ENCODE data around the gene ZNF444. TPM values are rescaled to one million over a fixed set of nuclear protein-coding genes. Genes with fewer than 3 reads are reported as not detected.

Gene ZNF444
- total RNA-seq, 1 donor from 2014 or later = 33.1 TPM

DNA sequence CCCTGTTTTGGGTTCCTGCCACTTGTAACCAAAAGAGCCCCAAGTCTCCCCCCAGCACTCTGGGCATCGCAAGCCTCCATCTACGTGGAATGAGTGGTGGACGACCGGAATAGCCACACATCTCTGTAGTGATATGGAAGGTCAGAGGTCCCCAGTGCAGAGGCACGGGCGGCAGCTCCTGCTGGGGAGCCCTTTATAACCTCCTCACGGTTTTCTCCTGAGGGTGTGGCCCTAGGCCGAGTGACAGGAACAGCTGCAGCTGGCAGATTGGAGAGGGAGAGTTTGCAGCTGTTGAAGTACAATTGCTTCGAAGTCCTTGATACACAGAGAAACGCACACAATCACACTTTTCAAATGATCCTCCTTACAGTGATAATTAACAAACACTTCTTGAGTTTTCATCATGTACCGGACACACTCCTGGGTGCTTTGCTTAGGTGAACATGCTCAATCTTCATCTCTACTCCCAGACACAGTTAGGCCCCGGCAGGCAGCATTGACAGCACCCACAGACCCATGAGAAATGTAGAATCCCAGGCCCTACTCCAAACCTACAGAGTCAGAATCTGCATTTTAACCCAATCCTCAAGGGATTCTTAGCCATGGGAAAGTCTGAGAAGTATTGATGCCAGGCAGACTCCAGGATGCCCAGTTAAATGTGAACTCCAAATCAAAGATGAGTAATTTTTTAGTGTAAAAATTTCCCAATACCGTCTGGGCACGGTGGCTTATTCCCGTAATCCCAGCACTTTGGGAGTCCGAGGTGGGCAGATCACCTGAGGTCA lies 15.1 kb upstream of the ZNF444 start:
- TF ChIP-seq, protein P1, sequence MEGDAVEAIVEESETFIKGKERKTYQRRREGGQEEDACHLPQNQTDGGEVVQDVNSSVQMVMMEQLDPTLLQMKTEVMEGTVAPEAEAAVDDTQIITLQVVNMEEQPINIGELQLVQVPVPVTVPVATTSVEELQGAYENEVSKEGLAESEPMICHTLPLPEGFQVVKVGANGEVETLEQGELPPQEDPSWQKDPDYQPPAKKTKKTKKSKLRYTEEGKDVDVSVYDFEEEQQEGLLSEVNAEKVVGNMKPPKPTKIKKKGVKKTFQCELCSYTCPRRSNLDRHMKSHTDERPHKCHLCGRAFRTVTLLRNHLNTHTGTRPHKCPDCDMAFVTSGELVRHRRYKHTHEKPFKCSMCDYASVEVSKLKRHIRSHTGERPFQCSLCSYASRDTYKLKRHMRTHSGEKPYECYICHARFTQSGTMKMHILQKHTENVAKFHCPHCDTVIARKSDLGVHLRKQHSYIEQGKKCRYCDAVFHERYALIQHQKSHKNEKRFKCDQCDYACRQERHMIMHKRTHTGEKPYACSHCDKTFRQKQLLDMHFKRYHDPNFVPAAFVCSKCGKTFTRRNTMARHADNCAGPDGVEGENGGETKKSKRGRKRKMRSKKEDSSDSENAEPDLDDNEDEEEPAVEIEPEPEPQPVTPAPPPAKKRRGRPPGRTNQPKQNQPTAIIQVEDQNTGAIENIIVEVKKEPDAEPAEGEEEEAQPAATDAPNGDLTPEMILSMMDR (IDR thresholded peaks at IDR 0.05) = no peak
- Mint-ChIP-seq H3K9me3 (ENCODE audit: low read depth) (no peaks in the 10 kb centered on the region), H3K27me3 (ENCODE audit: low read depth) (no peaks in the 10 kb centered on the region), H3K4me1 (ENCODE audit: low read depth) (peaks cover 5% of the 10 kb centered on the region), H3K36me3 (ENCODE audit: low read depth) (no peaks in the 10 kb centered on the region), H3K4me3 (ENCODE audit: unreplicated experiment) (no peak overlapping the region), H3K27ac (ENCODE audit: unreplicated experiment) (no peak overlapping the region)
- DNase-seq (ENCODE audit: low spot score) = no peak

DNA sequence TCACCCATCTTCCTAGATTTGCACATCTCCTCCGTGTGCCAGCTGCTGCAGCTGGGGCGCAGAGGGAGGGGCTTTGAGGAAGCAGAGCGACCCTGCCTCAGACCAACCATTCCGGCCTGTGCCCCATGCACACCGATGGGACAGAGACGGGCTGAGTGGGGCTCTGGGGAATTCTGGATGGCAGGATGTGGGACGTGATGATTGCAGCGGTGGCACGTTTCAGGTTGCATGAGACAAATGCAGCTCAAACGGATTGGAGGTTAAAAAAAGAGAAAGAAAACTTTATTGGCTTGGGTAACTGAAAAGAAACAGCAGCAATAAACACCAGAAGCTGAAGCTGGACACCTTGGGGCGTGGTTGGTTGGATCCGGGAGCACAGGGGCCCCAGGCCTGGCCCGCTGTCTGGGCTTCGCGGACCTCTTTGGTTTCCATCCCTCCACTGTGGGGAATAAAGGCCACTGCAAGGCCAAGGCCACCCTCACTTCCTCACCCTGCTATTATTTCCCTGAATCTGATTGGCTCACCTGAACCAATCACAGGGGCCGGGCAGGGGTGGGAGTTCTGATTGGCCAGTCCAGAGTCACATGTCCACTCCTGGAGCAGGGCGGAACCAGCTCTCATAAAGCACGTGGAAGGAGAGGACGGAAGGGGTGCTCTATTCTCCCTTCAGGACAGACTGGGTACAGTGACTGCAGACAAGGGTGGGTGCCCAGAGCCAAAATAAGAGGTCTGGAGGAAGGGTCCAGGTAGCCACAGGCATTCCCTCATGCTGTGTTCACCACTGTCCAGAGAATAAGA lies 13.9 kb upstream of the ZNF444 start:
- no peak for DNase-seq (ENCODE audit: low spot score)
- Mint-ChIP-seq H3K9me3 (ENCODE audit: low read depth) (no peaks in the 10 kb centered on the region), H3K4me1 (ENCODE audit: low read depth) (peaks cover 5% of the 10 kb centered on the region), H3K36me3 (ENCODE audit: low read depth) (no peaks in the 10 kb centered on the region), H3K4me3 (ENCODE audit: unreplicated experiment) (no peak overlapping the region), H3K27ac (ENCODE audit: unreplicated experiment) (no peak overlapping the region), H3K27me3 (ENCODE audit: low read depth) (no peaks in the 10 kb centered on the region)
- TF ChIP-seq, protein P1 (IDR thresholded peaks at IDR 0.05) = no peak

DNA sequence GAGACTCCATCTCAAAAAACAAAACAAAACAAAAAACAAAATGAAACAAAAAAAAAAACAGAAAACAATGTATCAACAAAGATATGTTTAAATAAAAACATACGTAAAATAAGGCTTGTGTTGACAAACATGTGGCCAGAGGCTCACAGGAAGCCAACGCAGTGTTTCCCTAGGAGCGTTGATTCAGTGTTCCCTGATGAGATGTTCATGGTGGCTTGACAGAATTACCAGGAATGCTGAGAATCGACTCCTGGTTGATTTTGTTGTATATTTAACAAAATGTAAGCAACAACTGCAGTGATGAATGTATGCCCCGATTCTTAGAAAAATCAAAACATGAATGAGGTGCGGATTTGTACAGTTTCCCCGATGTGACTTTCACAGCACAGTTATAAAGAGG lies 11.1 kb upstream of the ZNF444 start:
- Mint-ChIP-seq H3K9me3 (ENCODE audit: low read depth) (no peaks in the 10 kb centered on the region), H3K27ac (ENCODE audit: unreplicated experiment) (no peak overlapping the region), H3K27me3 (ENCODE audit: low read depth) (no peaks in the 10 kb centered on the region), H3K36me3 (ENCODE audit: low read depth) (no peaks in the 10 kb centered on the region), H3K4me1 (ENCODE audit: low read depth) (peaks cover 18% of the 10 kb centered on the region), H3K4me3 (ENCODE audit: unreplicated experiment) (no peak overlapping the region)
- DNase-seq (ENCODE audit: low spot score) = no peak
- TF ChIP-seq, protein P1 (IDR thresholded peaks at IDR 0.05) = no peak

- TF ChIP-seq, protein P1 (IDR thresholded peaks at IDR 0.05) = no peak
- no peaks in the 10 kb centered on the region for H3K27me3 Mint-ChIP-seq (ENCODE audit: low read depth)
- no peaks in the 10 kb centered on the region for H3K36me3 Mint-ChIP-seq (ENCODE audit: low read depth)
- peaks cover 18% of the 10 kb centered on the region for H3K4me1 Mint-ChIP-seq (ENCODE audit: low read depth)
- DNase-seq (ENCODE audit: low spot score) = no peak
- H3K9me3 Mint-ChIP-seq (ENCODE audit: low read depth) = no peaks in the 10 kb centered on the region
- no peak overlapping the region for H3K4me3 Mint-ChIP-seq (ENCODE audit: unreplicated experiment)
- no peak overlapping the region for H3K27ac Mint-ChIP-seq (ENCODE audit: unreplicated experiment)
These were observed 9.4 kb upstream of the ZNF444 start for GRCh38 chr19:56131651-56132050.

GRCh38 chr19:56132316-56132822 lies 8.7 kb upstream of the ZNF444 start:
- peak overlapping the region; percentile 82 for H3K27ac Mint-ChIP-seq (ENCODE audit: unreplicated experiment)
- no peaks in the 10 kb centered on the region for H3K36me3 Mint-ChIP-seq (ENCODE audit: low read depth)
- peaks cover 18% of the 10 kb centered on the region for H3K4me1 Mint-ChIP-seq (ENCODE audit: low read depth)
- H3K4me3 Mint-ChIP-seq (ENCODE audit: unreplicated experiment) = peak overlapping the region; percentile 17
- DNase-seq (ENCODE audit: low spot score) = no peak
- H3K9me3 Mint-ChIP-seq (ENCODE audit: low read depth) = no peaks in the 10 kb centered on the region
- TF ChIP-seq, protein P1 (IDR thresholded peaks at IDR 0.05) = no peak
- no peaks in the 10 kb centered on the region for H3K27me3 Mint-ChIP-seq (ENCODE audit: low read depth)

Data from chondrocyte (in vitro differentiated cells).